ENCODE measurements around the gene PDSS1. TPM values are rescaled to one million over a fixed set of nuclear protein-coding genes. Genes with fewer than 3 reads are reported as not detected.

PDSS1 gene
- total and polyA plus RNA-seq, 2 of the 4 experiments (the other 2 are of a cell fraction), result 9.7 to 13.2 TPM

- BruUV-seq (replicated peaks), result no TSS peak
- H3K36me3 ChIP-seq (ENCODE audit: control insufficient read depth, insufficient read depth, low read length), result peaks cover 17% of the 10 kb centered on the region
- H3K4me2 ChIP-seq (ENCODE audit: low read depth, low read length), result no peak overlapping the region
- no peaks in the 10 kb centered on the region; the same call in 1 of the 2 replicates for H4K20me1 ChIP-seq (ENCODE audit: insufficient read depth, low read length)
- H2BK5ac ChIP-seq (ENCODE audit: low read depth, low read length, poor library complexity, severe bottlenecking), result no peak overlapping the region
- no peak overlapping the region for H4K91ac ChIP-seq (ENCODE audit: insufficient read depth, low read depth, low read length)
- dilution Hi-C loops (cut with HindIII; ENCODE audit: low sequenced_read_pairs, unreplicated experiment) (no loop called here), intact Hi-C loops (cut with micrococcal nuclease) (no loop called here), in situ Hi-C loops (cut with MboI; ENCODE audit: low sequenced_read_pairs) (no loop called here)
- no peak overlapping the region for H3K4me3 ChIP-seq (ENCODE audit: insufficient read depth, low read depth, low read length)
- no peak overlapping the region for H3K4ac ChIP-seq (ENCODE audit: low read depth, low read length)
- H3K79me1 ChIP-seq (ENCODE audit: low read depth in 1 of 2, low read length in 2 of 2), result peaks cover 0 to 3% of the 10 kb centered on the region in 2 experiments; a peak in 2 of 4 replicates
- no peak overlapping the region for H2BK15ac ChIP-seq (ENCODE audit: low read depth, low read length)
- H3K27ac ChIP-seq (ENCODE audit: insufficient read depth, low read length), result no peak overlapping the region
- H3K27me3 ChIP-seq (ENCODE audit: control insufficient read depth, insufficient read depth, low read length), result no peaks in the 10 kb centered on the region
- DNase-seq (peak; percentile 55), ATAC-seq (ENCODE audit: low read depth) (no peak)
- H2BK120ac ChIP-seq (ENCODE audit: low read depth, low read length), result no peak overlapping the region
- H3K9me3 ChIP-seq (ENCODE audit: control insufficient read depth, insufficient read depth, low read length), result no peaks in the 10 kb centered on the region
- no peak overlapping the region for H2BK20ac ChIP-seq (ENCODE audit: low read depth, low read length)
- H2AK9ac ChIP-seq (replicated peaks; ENCODE audit: low read depth, low read length, poor library complexity), result no peak overlapping the region
- no peak overlapping the region for H2AK5ac ChIP-seq (ENCODE audit: low read depth, low read length)
- TF ChIP-seq USF2 (IDR thresholded peaks at IDR 0.05; ENCODE audit: low read depth, low read length), result no peak
- TF ChIP-seq CTCF (conservative IDR thresholded peaks at IDR 0.05; ENCODE audit: low read depth, low read length), result no peak
- TF ChIP-seq POLR2A (IDR thresholded peaks at IDR 0.05; ENCODE audit: low read depth, low read length), result no peak
- no peak for TF ChIP-seq ELK1 (IDR thresholded peaks at IDR 0.05; ENCODE audit: borderline replicate concordance, low read depth, low read length)
- TF ChIP-seq RCOR1 (IDR thresholded peaks at IDR 0.05; ENCODE audit: insufficient replicate concordance, low read length), result no peak
- TF ChIP-seq RFX5 (IDR thresholded peaks at IDR 0.05; ENCODE audit: low read depth, low read length), result no peak
- TF ChIP-seq CHD1 (IDR thresholded peaks at IDR 0.05; ENCODE audit: low read depth, low read length), result no peak
- no peak for TF ChIP-seq MAFK (IDR thresholded peaks at IDR 0.05; ENCODE audit: low read depth, low read length)
- no peak for TF ChIP-seq BHLHE40 (IDR thresholded peaks at IDR 0.05; ENCODE audit: low read depth, low read length)
- H3K18ac ChIP-seq (ENCODE audit: low read depth, low read length), result no peak overlapping the region
- CTCF ChIA-PET, result no interaction called here
- no peaks in the 10 kb centered on the region for H3K4me1 ChIP-seq (ENCODE audit: control insufficient read depth, insufficient read depth, low read length)
- no peak overlapping the region for H4K5ac ChIP-seq (ENCODE audit: low read depth, low read length)
- H3K9me1 ChIP-seq (ENCODE audit: insufficient read depth, low read length), result no peaks in the 10 kb centered on the region; the same call in 1 of the 2 replicates
- WGBS, 2 experiments (ENCODE audit: extremely low coverage in 2 of 2, insufficient read length in 1 of 2), result no CpG with 5 or more reads among the region's 1 CpG
- H3K9ac ChIP-seq (ENCODE audit: low read depth, low read length), result no peak overlapping the region
- no peak overlapping the region for H4K8ac ChIP-seq (ENCODE audit: low read depth in 2 of 2, low read length in 2 of 2)
- no peak overlapping the region for H3K23ac ChIP-seq (ENCODE audit: low read depth, low read length)
- POLR2A ChIA-PET (ENCODE audit: unreplicated experiment), result no interaction called here
- no peak overlapping the region for H3K56ac ChIP-seq (ENCODE audit: extremely low read depth, insufficient read depth, low read length)
- H2AFZ ChIP-seq (replicated peaks; ENCODE audit: low read length, poor library complexity), result no peak overlapping the region
- H3K14ac ChIP-seq (replicated peaks; ENCODE audit: low read depth, low read length), result no peak overlapping the region
Measured at GRCh38 chr10:26737730-26738129, 40.2 kb downstream of the PDSS1 start.
